SU-DHL-6 (cell line): ENCODE data around the gene GLOD4.

Experiments
- CTCF ChIP-seq: fragments of 200-600 bp; sonication (generic); IDR thresholded peaks from one replicate; pipeline ENCODE4 v1.5.1; 2017; ENCODE audit warnings: antibody characterized with exemption, mild to moderate bottlenecking, low read length, moderate library complexity; ENCODE audit not compliant: insufficient read depth, poor library complexity, severe bottlenecking
- EZH2phosphoT487 ChIP-seq: fragments of 200-600 bp; sonication (generic), shearing (Covaris generic); conservative IDR thresholded peaks from 2 replicates; pipeline ENCODE4 v1.6.1; 2018; ENCODE audit warnings: mild to moderate bottlenecking, antibody characterized with exemption, low read length, moderate library complexity, mixed read lengths

GRCh38 chr17:737561-738113 is 44.4 kb downstream of the GLOD4 start:
- no peak for TF ChIP-seq CTCF
- no peak for TF ChIP-seq EZH2phosphoT487
